Stimulated activated CD4-positive, alpha-beta T cell treated with anti-CD3 and anti-CD28 coated beads, Interleukin-1b, Interleukin-23, amount 100 ng/mL, for 4 hours (primary cell): Measurements from ENCODE around the gene RAB3IL1.

ENCODE experiments used
- DNase-seq, 2 donors: peaks; one replicate each; pipeline ENCODE4 v3.0.0-alpha.2; 2020; ENCODE audit warnings: low read depth in 2 of 2

Gene RAB3IL1

DNA sequence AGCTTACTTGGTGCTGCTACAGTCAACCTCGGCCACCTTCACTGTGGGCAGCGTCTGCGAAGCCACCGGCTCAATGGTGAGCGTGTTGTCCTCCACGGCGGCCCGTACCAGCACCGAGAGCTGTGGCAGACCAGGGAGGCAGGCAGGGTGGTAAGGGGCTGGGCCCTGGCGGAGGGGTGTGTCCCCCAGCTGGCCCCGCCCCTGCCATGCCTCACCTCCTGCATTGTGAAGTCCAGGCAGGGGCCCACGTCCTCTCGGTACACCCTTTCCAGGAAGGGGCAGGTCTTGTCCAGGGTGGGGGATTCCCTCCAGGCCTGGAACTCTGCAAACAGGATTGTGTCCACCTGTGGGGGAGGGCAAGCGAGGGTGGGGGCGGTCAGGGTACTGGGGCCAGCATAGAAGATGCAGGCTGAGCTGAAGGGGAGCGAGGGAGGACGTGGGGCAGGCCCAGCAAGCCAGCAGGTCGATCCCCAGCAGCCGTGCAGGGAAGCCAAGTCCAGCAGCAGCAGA, 12.8 kb downstream of the RAB3IL1 start:
- no peak for DNase-seq

DNA sequence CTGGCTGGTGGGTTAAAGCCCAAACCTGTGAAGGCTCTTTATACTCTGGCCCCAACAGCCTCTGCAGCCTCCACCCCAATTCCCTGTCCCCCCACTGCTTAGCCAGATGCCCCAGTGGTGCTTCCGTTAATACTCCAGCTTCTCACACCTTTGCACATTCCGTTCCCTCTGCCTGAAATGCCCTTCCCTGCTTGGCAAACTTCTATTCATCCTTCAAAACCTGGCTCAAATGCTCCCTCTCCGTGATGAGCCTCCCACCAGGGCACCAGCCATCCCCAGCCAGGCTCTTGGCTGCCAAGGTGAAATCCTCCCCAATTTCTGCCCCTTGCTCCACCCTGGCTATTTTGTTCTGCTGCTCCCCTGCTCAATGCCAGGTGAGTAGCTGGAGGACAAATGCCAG, 13.5 kb downstream of the RAB3IL1 start:
- no peak for DNase-seq

DNA sequence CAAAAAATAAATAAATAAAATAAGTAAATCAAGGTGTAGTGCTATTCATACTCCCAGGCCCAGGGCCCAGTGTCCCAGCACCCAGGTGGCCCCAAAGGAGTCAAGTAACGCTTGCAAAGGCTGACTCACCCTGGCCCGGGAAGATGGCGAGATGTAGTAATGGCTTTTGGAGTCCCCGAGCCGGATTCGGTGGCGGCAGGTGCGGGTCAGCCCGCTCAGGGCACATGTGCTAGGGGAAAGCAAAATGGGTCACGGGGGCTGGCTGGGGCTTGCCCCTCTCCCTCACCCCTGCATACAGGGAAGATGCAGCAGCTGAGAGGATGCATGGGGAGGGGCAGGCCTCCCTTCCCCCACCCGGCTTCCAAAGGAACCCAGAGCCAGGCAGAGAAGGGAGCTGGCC, 15.1 kb downstream of the RAB3IL1 start:
- DNase-seq, result no peak

DNA sequence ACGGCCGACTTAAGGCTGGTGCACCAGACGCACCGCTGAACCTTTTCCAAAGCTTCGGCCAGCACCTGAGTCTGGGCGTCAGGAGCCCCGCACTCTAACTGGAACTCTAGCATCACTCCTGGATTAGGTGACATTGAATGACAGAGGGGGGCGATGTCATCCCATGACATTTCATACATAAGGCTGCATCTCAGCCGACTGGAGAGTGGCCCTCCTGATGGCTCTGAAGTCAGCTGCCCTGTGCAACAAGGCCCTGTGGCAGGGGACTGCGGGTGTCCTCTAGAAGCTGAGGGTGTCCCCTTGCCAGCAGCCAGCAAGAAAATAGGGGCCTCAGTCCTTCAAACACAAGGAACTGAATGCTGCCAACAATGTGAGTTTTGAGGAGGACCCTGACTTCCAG, 16.0 kb downstream of the RAB3IL1 start:
- no peak for DNase-seq

DNA sequence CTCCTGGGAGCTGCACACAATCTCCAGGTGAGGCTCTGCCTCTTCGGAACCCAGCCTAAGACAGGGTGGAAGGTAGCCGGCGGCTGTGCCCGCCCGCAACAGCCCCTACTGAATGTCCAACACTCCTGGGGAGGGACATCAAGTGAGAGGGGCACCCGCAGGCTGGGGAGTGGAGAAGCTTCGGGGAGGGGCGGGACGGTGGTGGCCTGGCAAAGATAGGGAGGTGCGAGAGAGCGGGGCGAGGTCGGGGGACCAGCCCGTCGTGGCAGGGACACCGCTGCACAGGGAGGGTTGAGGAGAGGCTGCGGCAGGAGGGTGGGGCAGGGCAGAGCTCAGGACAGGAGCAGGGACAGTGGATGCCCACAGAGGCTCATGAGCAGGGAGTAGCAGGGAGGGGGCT, 17.1 kb downstream of the RAB3IL1 start:
- DNase-seq, result no peak

DNA sequence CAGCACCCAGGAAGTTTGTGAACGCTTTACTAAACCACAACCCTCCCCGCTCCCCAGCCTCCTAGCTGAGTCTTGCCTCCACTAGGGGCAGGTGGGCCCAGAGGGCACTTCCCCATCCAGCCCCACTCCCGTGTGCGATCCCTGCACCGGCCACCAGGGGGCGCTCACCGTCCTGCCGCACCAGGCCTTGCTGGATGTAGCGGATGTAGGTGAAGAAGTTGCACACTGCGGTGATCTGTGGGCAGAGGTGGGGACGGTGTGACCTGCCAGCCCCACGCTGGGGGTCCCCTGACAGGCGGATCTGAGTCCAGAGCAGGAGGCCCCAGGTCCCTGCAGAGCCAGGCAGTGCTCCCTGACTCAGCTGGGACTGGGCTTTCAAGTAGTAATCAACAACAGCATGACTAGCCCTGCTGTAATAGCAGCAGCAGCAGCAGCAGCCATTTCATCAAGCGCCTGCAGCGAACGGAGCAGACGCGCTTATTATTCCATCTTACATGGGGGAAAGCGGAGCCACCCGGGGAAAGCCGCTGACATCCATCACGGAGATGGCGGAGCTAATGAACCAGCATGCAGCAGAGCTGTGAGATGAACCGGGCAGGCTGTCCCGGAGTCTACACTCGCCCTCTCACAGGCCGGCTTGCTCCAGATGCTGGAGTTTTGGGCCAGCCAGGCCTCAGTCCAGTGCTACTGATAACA, 18.1 kb downstream of the RAB3IL1 start:
- peak; percentile 92 to 93 for DNase-seq

DNA sequence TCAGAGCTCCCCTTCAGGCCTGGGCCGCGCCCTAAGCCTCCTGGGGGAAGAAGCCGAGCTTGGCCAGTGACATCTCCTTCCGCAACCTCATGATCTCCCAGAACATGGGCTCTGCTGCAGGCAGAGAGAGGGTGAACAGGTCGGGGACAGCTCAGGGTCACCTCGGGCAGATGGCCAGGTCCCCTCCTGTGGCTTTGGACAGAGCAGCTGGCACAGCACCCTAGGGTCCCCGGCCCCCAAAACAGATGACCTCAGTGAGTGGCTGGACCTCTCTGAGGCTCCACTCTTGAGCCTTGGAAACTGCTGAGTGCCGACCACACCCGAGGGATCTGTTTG, 19.2 kb downstream of the RAB3IL1 start:
- DNase-seq, result no peak

DNA sequence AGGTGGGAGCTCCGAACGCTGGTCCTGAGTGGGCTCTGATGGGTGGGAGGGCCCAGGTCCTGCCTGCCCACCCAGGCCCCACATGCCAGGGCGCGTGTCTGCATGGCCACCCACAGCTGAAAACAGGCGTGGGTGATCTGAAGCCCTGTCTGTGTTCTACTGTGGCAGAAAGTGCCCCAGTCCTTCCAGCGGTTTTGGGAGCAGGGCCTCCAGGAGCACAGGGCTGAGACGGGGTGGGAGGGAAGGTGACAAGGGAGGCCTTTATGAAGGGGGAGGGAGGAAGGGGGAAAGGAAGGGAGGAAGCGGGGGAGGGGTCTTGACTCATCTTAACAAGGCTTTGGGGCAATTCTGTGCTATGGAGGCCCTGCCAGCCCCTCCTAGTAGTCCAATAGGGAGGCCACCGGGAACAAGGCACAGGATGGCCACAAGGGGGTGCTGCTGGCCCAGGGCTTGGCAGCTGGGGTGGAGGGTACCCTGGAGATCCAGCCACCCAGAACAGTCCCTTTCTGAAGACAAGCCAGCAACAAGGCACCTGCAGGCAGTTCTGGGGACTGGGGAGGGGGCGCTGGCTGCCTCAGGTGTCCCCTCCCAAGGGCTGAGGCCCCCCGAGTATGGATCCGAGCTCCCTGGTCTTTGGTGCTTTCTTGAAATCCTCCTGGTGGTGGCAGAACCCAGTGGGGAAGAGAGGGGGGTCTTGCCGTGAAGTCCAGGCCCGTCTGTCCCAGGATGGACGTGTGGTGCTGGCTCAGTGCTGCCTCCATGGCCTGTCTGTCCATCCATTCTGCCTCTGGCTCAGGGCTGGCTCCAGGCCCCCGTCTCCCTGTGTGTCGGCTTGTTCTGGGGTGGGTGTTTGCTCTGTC, 19.7 kb downstream of the RAB3IL1 start:
- peak; percentile 69 to 71 for DNase-seq

DNA sequence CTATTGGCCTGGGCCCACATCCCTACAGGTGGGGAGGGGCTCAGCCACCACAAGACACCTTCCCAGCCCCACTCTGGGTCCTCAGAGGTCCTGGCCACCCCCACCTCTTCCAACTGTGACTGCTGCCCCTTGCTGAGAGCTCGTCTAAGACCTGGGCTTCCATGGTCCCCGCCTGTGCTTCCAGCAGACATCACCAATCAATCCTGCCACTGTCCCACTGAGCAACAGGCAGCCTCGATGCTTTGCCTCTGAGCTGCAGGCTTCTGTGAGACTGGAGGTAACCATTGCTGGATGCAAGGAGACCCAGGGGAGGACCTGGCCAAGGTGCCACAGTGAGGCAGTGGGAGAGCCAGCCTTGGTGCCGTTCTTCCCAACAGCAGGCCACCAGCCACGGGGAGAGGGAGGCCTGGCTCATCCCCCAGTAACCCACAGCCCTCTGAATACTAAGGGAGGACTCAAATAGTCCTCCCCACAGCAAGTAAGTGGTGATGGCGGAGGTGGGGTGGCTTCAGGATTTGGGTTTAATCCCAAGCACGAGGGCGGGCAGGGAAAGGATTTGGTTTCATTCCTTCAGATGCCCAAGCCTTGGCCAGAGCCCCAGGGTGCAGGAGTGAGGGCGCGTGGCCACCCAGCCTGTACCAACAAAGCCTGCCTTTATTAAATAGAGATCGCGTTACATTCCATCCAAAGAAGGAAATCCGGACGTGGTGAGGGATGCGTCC, 20.5 kb downstream of the RAB3IL1 start:
- DNase-seq, result no peak

DNA sequence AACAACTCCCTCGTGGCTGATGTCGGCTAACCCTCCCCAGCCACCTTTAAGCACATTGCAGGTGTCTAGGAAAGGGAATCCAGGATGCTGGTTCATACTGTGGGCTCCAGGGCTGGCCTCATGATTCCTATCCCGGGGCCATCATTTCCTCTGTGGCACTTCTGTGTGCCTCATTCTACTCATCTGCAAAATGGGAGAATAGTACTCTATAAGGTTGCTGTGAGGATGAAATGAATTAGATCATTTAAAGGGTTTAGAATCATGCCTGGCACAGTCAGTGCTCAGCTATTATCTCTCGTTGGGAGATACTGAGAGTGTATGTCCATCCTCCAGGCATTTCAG, 21.7 kb downstream of the RAB3IL1 start:
- no peak for DNase-seq

DNA sequence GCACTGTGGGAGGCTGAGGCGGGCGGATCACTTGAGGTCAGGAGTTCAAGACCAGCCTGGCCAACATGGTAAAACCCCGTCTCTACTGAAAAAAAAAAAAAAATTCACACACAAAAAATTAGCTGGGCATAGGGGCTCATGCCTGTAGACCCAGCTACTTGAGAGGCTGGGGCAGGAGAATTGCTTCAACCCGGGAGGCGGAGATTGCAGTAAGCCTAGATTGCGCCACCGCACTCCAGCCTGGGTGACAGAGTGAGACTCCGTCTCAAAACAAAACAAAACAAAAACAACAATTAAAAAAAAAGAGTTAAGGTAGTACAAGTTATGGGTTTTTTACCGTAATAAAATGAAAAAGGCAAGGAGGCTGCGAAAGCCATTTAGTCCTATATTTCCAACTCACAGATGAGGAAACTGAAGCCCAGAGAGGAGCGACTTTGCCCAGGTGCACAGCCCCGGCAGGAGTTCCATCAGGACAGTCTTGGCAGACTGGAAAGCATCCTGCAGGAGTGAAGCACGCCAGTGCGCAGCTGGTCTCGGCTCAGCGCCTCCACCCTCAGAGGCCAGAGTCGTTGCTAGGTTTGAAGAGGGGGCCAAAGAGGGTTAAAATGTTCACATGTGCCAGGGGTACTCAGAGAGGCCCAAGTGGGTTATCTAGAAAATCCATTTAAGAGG, 22.2 kb downstream of the RAB3IL1 start:
- DNase-seq, result no peak

DNA sequence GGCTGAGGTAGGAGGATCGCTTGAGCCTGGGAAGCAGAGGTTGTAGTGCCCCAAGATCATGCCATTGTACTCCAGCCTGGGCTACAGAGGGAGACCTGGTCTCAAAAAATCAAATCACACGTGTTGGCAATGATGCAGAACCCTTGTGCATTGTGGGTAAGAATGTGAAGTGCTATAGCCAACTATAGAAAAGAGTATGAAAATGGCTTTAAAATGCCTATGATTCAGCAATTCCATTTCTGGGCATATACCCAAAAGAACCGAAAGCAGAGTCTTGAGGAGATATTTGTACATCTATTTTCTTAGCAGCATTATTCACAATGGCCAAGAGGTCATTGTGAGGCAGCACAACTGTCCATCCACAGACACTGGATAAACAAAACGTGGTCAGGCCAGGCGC, 23.4 kb downstream of the RAB3IL1 start:
- no peak for DNase-seq

DNA sequence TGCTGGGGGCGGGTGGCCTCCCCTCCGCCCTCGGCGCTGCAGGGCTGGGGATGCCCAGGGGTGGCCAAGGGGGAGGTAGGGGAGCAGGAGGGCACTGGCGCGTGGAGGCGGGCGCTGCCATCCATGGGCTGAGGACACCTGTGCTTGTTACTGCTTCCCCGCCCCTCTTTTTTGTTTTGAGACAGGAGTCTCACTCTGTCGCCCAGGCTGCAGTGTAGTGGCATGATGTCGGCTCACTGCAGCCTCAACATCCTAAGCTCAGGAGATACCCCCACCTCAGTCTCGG, 25.3 kb downstream of the RAB3IL1 start:
- no peak for DNase-seq

DNA sequence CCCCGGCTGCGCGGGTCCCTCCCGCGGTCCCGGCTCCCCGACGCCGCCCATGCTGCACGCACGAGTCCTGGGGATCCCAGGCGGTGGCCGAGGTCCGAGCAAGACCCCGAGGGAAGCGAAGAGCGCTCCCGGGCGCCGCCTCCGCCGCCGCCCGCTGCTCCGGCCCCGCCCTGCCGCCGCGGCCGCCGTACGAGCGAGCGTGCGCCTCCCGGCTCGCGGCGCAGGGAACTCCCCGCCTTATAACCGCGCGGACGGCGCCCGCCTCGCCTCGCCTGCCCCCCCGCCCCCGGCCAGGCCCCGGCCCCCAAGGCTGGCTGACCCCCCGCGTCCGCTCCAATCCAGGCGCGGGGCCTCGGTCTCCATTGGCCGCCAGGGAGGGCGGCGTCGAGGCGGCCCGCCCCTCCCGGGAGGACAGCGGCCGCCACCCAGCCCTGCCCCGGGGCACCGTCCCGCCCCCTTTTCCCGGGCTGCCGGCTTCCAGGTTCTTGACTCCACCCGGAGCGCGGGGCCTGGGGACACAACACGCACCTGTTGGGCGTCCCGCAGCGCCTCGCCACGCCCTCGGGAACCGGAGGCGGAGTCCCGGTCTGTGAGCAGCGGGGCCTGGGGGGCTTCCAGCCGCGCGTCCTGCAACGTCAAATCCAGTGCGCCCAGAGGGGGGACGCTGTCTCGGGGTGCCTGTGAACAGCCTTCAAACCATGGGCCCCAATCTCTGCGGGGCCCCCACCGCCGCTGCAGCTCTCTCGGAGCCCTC, 25.9 kb downstream of the RAB3IL1 start, which contains the start of gene FADS3:
Gene FADS3, minus strand, starts transcription at position 215 of the 754 bp plus-strand sequence. Its CDS starts 164 bp downstream, at position 51.
- peak; percentile 18 to 53 for DNase-seq

DNA sequence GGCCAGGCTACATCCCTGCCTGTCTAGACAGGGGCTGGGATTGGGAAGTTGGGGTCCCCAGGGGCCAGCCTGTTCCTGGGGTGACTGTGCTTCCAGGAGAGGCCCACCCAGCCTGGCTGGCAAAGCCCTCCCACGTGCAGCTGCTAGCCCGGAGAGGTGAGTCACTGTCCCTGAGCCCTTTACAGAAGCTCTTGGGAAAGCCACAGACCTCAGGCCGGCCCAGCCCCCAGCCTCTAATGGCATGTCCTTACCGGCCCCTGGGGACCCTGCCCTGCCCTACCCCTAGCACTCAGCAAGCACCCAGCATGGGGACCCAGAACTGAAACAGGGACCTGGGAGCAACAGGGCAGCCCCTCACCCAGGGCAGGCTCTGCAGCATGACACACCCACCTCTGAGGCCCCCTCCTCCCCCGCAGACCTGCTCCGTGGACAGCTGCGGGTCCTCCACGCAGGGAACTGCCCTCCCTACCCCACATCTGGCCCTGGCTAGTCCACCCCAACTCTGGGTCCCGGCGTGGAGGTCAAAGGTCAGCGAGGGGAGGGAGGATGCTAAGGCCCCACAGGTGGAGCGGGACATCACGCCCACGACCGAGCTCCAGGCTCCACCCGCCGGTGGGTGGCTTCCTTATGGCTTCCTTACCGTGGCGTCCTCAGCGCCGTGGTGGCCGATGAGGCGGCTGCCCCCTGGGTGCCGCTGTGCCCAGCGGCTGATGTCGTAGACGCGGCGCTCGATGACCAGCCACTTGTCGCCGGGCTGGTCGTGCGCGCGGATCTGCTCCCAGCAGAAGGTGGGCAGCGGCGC, 26.6 kb downstream of the RAB3IL1 start:
- no peak for DNase-seq

DNA sequence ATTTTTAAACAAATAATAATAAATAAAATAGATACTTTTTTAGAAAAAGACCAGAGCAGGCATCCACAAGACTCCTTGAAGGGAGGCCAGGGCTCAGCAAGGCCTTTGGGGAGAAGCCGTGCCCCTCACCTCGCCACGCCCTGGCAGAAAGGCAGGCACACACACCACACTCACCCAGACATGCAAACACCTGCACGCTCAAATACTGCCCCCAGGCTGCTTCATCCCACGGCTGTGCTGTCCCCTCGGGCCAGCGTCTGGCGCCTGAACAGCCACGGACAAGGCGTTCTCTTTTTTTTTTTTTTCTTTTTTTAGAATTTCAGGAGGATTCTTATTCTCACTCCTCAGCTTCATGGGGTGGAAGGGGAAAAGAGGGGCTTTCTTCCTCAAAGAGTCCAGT, 27.5 kb downstream of the RAB3IL1 start:
- DNase-seq, result no peak

DNA sequence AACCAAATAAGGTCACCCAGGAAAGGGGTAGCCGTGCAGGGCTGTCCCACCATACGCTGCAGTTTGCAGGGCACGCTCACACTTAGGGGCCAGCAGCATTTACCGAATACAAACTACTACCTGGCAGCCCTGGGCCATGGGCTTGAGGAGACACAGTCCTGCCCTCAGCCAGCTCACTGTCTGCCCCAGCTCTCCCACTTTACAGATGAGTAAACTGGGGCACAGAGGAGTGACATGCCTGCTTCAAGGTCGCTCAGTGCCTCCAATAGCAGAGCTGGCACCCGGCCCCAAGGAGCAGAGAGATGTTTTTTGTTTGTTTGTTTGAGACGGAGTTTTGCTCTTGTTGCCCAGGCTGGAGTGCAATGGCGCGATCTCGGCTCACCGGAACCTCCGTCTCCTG, 28.8 kb downstream of the RAB3IL1 start:
- DNase-seq, result no peak

DNA sequence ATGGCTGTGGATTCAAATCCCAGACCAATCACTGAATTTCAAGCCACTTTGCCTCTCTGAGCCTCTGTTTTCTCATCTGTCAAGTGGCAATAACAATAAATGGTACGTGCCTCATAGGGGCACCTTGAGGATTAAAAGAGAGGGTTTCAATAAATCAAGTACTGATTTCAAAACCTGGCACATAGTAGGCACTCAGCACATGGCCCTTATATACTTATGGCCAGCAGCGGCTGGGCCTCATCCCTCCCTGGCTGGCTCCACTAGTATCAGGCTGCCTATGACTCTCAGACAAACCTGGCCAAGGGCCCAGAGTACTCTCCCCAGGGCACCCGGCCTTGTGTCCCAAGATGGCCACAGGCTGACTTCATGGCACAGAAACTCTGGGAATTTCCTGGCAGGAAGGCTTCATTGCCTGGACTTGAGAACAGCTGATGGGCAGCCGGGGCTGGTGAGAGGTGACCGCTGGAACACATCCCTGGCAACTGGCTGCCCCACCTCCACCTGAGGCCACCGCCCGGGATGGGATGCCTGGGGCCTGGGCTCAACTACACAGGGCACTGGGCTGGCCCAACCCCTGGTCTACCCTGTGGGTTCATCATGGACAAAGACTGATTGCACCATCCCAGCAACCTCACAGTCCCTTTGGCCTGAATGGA, 29.4 kb downstream of the RAB3IL1 start:
- DNase-seq, result no peak

DNA sequence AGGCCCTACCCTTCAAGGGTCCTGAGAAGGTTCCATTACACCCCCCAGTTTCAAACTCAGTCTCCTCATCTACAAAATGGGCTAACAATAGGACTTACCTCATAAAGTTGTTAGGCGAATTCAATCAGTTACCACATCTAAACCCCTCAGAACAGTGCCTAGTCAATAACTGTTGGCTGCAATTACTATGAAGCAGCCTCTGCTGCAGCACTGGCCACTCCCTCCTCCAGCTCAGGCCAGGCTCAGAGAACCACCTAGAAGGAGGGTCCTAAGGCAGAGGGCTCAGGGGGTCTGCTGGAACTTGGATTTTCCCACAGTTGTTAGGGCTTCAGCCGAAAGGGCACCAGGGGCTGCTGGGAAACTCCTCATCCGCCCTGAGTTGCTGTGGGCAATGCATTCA, 30.7 kb downstream of the RAB3IL1 start:
- DNase-seq, result no peak
